ENCODE data around the gene LASP1.

DNA sequence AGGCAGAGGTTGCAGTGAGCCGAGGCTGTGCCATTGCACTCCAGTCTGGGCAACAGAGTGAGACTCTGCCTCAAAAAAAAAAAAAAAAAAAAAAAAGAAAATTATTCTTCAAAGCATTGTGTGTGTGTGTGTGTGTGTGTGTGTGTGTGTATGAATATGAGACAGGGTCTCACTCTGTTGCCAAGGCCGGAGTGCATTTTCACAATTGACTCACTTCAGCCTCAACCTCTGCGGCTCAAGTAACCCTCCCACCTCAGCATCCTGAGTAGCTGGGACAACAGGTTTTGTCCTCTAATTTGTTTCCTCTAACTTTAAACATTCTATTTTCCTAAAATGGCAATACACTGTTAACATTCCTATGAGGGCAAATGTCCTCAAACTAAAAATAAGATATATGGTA, 89.7 kb downstream of the LASP1 start:
- TF ChIP-seq, protein P1, sequence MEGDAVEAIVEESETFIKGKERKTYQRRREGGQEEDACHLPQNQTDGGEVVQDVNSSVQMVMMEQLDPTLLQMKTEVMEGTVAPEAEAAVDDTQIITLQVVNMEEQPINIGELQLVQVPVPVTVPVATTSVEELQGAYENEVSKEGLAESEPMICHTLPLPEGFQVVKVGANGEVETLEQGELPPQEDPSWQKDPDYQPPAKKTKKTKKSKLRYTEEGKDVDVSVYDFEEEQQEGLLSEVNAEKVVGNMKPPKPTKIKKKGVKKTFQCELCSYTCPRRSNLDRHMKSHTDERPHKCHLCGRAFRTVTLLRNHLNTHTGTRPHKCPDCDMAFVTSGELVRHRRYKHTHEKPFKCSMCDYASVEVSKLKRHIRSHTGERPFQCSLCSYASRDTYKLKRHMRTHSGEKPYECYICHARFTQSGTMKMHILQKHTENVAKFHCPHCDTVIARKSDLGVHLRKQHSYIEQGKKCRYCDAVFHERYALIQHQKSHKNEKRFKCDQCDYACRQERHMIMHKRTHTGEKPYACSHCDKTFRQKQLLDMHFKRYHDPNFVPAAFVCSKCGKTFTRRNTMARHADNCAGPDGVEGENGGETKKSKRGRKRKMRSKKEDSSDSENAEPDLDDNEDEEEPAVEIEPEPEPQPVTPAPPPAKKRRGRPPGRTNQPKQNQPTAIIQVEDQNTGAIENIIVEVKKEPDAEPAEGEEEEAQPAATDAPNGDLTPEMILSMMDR (IDR thresholded peaks at IDR 0.05), result no peak
- TF ChIP-seq POLR2A (IDR thresholded peaks at IDR 0.05) (no peak), POLR2AphosphoS5 (IDR thresholded peaks at IDR 0.05) (no peak)
